ENCODE measurements around the gene ZCCHC10.
"Not testable (repeated sequence)": the region's sequence is repeated elsewhere in the genome, so short reads cannot be mapped to it uniquely, and the experiment has no call there.

Gene ZCCHC10

GRCh38 chr5:133041910-133042309, 15.6 kb upstream of the ZCCHC10 start:
- H3K4me3 ChIP-seq (replicated peaks; ENCODE audit: low read depth, low read length), result no peak overlapping the region
- DNase-seq (ENCODE audit: extremely low read depth, low read depth), result no peak
- TF ChIP-seq CTCF (IDR thresholded peaks at IDR 0.05; ENCODE audit: low read depth, low read length, missing control alignments), result peak; percentile 5

GRCh38 chr5:133041157-133041784, 14.9 kb upstream of the ZCCHC10 start:
- H3K4me3 ChIP-seq (replicated peaks; ENCODE audit: low read depth, low read length), result no peak overlapping the region
- no peak for TF ChIP-seq CTCF (IDR thresholded peaks at IDR 0.05; ENCODE audit: low read depth, low read length, missing control alignments)
- DNase-seq (ENCODE audit: extremely low read depth, low read depth), result no peak

- not testable (repeated sequence) for DNase-seq (ENCODE audit: extremely low read depth, low read depth)
Measured at GRCh38 chr5:133036677-133037076, 10.3 kb upstream of the ZCCHC10 start.

GRCh38 chr5:133035224-133035623, 8.9 kb upstream of the ZCCHC10 start:
- DNase-seq (ENCODE audit: extremely low read depth, low read depth), result no peak
- H3K4me3 ChIP-seq (replicated peaks; ENCODE audit: low read depth, low read length), result no peak overlapping the region
- TF ChIP-seq CTCF (IDR thresholded peaks at IDR 0.05; ENCODE audit: low read depth, low read length, missing control alignments), result no peak

More at GRCh38 chr5:133036677-133037076, 10.3 kb upstream of the ZCCHC10 start:
- H3K4me3 ChIP-seq (replicated peaks; ENCODE audit: low read depth, low read length), result not testable (repeated sequence)

- DNase-seq (ENCODE audit: extremely low read depth, low read depth), result no peak
Measured at GRCh38 chr5:133034064-133034463, 7.7 kb upstream of the ZCCHC10 start.

GRCh38 chr5:133032852-133033742, 6.7 kb upstream of the ZCCHC10 start:
- H3K4me3 ChIP-seq (replicated peaks; ENCODE audit: low read depth, low read length), result no peak overlapping the region

More at GRCh38 chr5:133034064-133034463, 7.7 kb upstream of the ZCCHC10 start:
- no peak for TF ChIP-seq CTCF (IDR thresholded peaks at IDR 0.05; ENCODE audit: low read depth, low read length, missing control alignments)
- no peak overlapping the region for H3K4me3 ChIP-seq (replicated peaks; ENCODE audit: low read depth, low read length)

More at GRCh38 chr5:133032852-133033742, 6.7 kb upstream of the ZCCHC10 start:
- DNase-seq (ENCODE audit: extremely low read depth, low read depth), result no peak
- TF ChIP-seq CTCF (IDR thresholded peaks at IDR 0.05; ENCODE audit: low read depth, low read length, missing control alignments), result no peak

Data from HFF-Myc (cell line).